Neural progenitor cell (in vitro differentiated cells): ENCODE measurements around the gene ZFYVE21. TPM values are rescaled to one million over a fixed set of nuclear protein-coding genes. Genes with fewer than 3 reads are reported as not detected.

ENCODE experiments used
- DNase-seq: peaks from one replicate; pipeline ENCODE4 v3.0.0-alpha.2; 2016; ENCODE audit warnings: low spot score
- H2AFZ ChIP-seq: fragments of 200-600 bp; sonication (generic); replicated peaks from 2 replicates; pipeline ENCODE4 v1.6.1; 2016; ENCODE audit warnings: antibody characterized with exemption
- H3F3A ChIP-seq: fragments of 200-600 bp; sonication (generic); 2 replicates; pipeline ENCODE4 v1.6.1; 2016; ENCODE audit warnings: antibody characterized with exemption, low read depth
- H3K27ac ChIP-seq: fragments of 200-600 bp; sonication (generic); 2 replicates; pipeline ENCODE4 v1.5.1; 2016; ENCODE audit warnings: mild to moderate bottlenecking
- H3K27me3 ChIP-seq: fragments of 200-600 bp; sonication (generic); 2 replicates; pipeline ENCODE4 v1.6.1; 2016; ENCODE audit warnings: mild to moderate bottlenecking, moderate library complexity
- H3K36me3 ChIP-seq: fragments of 200-600 bp; sonication (generic); 2 replicates; pipeline ENCODE4 v1.5.1; 2016
- H3K4me1 ChIP-seq: fragments of 200-600 bp; sonication (generic); 2 replicates; pipeline ENCODE4 v1.6.1; 2016; ENCODE audit warnings: mixed run types
- H3K4me2 ChIP-seq: fragments of 200-600 bp; sonication (generic); 2 replicates; pipeline ENCODE4 v1.6.1; 2016
- H3K4me3 ChIP-seq: fragments of 200-600 bp; sonication (generic); 2 replicates; pipeline ENCODE4 v1.5.1; 2016
- H3K79me2 ChIP-seq: fragments of 200-600 bp; sonication (generic); 2 replicates; pipeline ENCODE4 v1.6.1; 2016; ENCODE audit warnings: low read depth
- H3K9ac ChIP-seq: fragments of 200-600 bp; sonication (generic); 2 replicates; pipeline ENCODE4 v1.6.1; 2016
- H3K9me3 ChIP-seq: fragments of 200-600 bp; sonication (generic); 2 replicates; pipeline ENCODE4 v1.5.1; 2016; ENCODE audit warnings: low read depth
- H4K20me1 ChIP-seq: fragments of 200-600 bp; sonication (generic); 2 replicates; pipeline ENCODE4 v1.6.1; 2016; ENCODE audit warnings: low read depth
- H3K27ac Mint-ChIP-seq: 3 replicates; pipeline ENCODE4 v1.8.0; 2021; ENCODE audit warnings: mixed read lengths
- H3K27me3 Mint-ChIP-seq: 2 replicates; pipeline ENCODE4 v1.8.0; 2022; ENCODE audit warnings: low read depth, mild to moderate bottlenecking, inconsistent platforms, moderate library complexity, mixed read lengths; ENCODE audit not compliant: insufficient read depth
- H3K36me3 Mint-ChIP-seq: 3 replicates; pipeline ENCODE4 v1.8.0; 2021; ENCODE audit warnings: mixed read lengths
- H3K4me1 Mint-ChIP-seq: 3 replicates; pipeline ENCODE4 v1.8.0; 2021; ENCODE audit warnings: mixed read lengths
- H3K4me3 Mint-ChIP-seq: 3 replicates; pipeline ENCODE4 v1.8.0; 2021; ENCODE audit warnings: mild to moderate bottlenecking, moderate library complexity, mixed read lengths
- H3K9me3 Mint-ChIP-seq: 3 replicates; pipeline ENCODE4 v1.8.0; 2020; ENCODE audit warnings: mixed read lengths
- EZH2 ChIP-seq: fragments of 200-600 bp; sonication (generic); IDR thresholded peaks from 2 replicates; pipeline ENCODE4 v1.6.1; 2017; ENCODE audit warnings: antibody characterized with exemption, mild to moderate bottlenecking, moderate library complexity
- EZH2phosphoT487 ChIP-seq: fragments of 200-600 bp; sonication (generic); IDR thresholded peaks from 2 replicates; pipeline ENCODE4 v1.6.1; 2017; ENCODE audit warnings: antibody characterized with exemption
- total RNA-seq: library from RNA; depleted of rRNA; stranded (reverse); fragments of >200 nt; gene quantifications from 2 replicates; pipeline ENCODE4 v1.2.3, GENCODE V29; 2015; ENCODE audit warnings: low replicate concordance
- TF ChIP-seq, protein P1 (sequence below): fragments of 200-600 bp; sonication (generic); IDR thresholded peaks from 2 replicates; pipeline ENCODE4 v1.5.1; 2017; ENCODE audit warnings: antibody characterized with exemption, mild to moderate bottlenecking

The ZFYVE21 gene
- total RNA-seq, 1 donor from 2014 or later = 46.2 TPM

DNA sequence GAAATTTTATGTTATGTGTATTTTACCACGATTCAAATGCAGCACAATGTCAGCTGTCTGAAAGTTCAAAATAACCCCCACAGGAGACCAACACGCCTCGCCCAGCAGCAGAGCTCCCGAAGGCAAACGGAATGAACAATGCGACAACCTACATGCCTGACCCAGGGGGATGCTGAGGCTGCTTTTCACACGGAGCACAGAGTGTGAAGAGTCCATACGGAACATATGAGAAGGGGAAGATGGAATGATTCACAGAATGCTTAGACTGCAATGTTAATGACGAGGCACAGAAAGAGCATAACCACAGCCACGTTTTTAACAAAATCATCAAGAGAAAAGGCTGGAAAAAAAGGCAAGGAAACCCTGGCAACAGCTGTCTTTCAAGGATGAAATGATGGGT is 22.6 kb downstream of the ZFYVE21 start:
- H3K4me1 ChIP-seq = peaks cover 5% of the 10 kb centered on the region
- no peaks in the 10 kb centered on the region for H3F3A ChIP-seq
- H3K4me2 ChIP-seq = no peak overlapping the region
- no peak overlapping the region for H3K4me3 ChIP-seq
- no peak overlapping the region for H3K9ac ChIP-seq
- no peaks in the 10 kb centered on the region for H3K36me3 ChIP-seq
- no peak overlapping the region for H2AFZ ChIP-seq
- no peak for DNase-seq
- H3K9me3 ChIP-seq = no peaks in the 10 kb centered on the region
- Mint-ChIP-seq H3K27me3 (peaks cover 4% of the 10 kb centered on the region), H3K27ac (peak overlapping the region; percentile 81), H3K4me3 (peak overlapping the region; percentile 21), H3K9me3 (no peaks in the 10 kb centered on the region), H3K36me3 (peaks cover 15% of the 10 kb centered on the region), H3K4me1 (peaks cover 4% of the 10 kb centered on the region)
- H4K20me1 ChIP-seq = peaks cover 5% of the 10 kb centered on the region
- H3K27ac ChIP-seq = no peak overlapping the region
- no peak for TF ChIP-seq EZH2
- no peak for TF ChIP-seq EZH2phosphoT487
- TF ChIP-seq, protein P1, sequence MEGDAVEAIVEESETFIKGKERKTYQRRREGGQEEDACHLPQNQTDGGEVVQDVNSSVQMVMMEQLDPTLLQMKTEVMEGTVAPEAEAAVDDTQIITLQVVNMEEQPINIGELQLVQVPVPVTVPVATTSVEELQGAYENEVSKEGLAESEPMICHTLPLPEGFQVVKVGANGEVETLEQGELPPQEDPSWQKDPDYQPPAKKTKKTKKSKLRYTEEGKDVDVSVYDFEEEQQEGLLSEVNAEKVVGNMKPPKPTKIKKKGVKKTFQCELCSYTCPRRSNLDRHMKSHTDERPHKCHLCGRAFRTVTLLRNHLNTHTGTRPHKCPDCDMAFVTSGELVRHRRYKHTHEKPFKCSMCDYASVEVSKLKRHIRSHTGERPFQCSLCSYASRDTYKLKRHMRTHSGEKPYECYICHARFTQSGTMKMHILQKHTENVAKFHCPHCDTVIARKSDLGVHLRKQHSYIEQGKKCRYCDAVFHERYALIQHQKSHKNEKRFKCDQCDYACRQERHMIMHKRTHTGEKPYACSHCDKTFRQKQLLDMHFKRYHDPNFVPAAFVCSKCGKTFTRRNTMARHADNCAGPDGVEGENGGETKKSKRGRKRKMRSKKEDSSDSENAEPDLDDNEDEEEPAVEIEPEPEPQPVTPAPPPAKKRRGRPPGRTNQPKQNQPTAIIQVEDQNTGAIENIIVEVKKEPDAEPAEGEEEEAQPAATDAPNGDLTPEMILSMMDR = no peak
- H3K27me3 ChIP-seq = no peaks in the 10 kb centered on the region
- no peaks in the 10 kb centered on the region for H3K79me2 ChIP-seq

DNA sequence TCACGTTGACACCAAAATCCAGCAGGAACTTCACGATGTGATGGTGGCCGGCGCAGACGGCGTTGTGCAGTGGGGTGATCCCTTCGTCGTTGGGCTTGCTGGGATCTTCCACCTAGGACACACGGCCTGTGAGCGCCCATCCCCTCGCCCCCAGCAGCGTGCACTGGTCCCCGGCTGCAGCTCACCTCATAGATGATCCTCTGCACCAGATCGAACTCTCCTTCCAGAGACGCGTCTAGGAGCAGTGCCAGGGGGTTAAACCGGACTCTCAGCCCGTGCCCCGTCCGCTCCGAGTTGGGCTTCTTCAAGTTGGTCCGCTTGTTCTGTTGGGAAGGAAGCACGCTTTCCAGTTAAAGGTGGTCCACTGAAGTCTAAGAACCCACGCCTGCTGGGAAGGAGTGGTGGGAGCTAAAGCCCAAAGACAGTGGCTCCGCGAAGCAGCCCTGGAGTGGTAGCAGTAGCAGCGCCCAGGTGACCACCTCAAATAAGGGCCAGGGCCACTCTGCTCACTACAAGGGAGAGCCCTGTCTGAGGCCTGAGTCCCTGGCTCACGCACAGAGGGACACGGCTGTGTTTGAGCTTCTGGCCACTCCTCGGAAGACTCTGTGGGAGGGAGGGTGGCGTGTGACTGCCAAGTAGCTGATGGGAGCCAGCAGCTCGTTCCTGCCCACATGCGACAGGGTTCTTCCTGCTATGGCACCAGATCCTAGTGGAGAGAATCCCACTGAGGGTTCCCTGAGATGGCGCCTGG is 23.3 kb downstream of the ZFYVE21 start:
- Mint-ChIP-seq H3K4me3 (peak overlapping the region; percentile 21), H3K4me1 (peaks cover 4% of the 10 kb centered on the region), H3K27me3 (peaks cover 4% of the 10 kb centered on the region), H3K9me3 (no peaks in the 10 kb centered on the region), H3K36me3 (peaks cover 15% of the 10 kb centered on the region), H3K27ac (peak overlapping the region; percentile 81)
- no peak for TF ChIP-seq EZH2phosphoT487
- TF ChIP-seq EZH2 = no peak
- TF ChIP-seq, protein P1 = no peak
- H3K27ac ChIP-seq = no peak overlapping the region
- no peaks in the 10 kb centered on the region for H3K79me2 ChIP-seq
- H3K4me2 ChIP-seq = no peak overlapping the region
- no peak for DNase-seq
- H3K9ac ChIP-seq = no peak overlapping the region
- no peak overlapping the region for H3K4me3 ChIP-seq
- no peaks in the 10 kb centered on the region for H3K9me3 ChIP-seq
- H4K20me1 ChIP-seq = peaks cover 5% of the 10 kb centered on the region
- H2AFZ ChIP-seq = no peak overlapping the region
- no peaks in the 10 kb centered on the region for H3K36me3 ChIP-seq
- H3K27me3 ChIP-seq = no peaks in the 10 kb centered on the region
- peaks cover 5% of the 10 kb centered on the region for H3K4me1 ChIP-seq
- H3F3A ChIP-seq = no peaks in the 10 kb centered on the region

DNA sequence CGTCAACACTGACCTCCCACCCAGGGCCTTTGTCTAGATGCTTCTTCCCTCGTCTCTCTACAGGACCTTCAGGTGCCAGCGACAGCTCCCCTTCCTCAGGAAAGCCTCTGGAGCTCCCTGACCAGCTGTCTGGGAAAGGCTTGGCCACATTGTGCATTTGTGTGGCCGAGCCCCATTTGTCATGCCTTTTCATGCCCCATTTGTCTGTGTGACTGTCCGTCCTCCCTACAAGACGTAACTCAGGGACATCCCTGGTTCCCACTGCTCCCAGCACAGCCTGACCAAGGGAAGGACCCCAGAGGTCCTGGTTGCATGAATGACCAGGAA is 23.8 kb downstream of the ZFYVE21 start:
- Histone ChIP-seq H3K79me2 (no peaks in the 10 kb centered on the region), H3K4me1 (peaks cover 5% of the 10 kb centered on the region), H2AFZ (no peak overlapping the region), H3K4me2 (no peak overlapping the region), H3K27me3 (no peaks in the 10 kb centered on the region), H4K20me1 (peaks cover 5% of the 10 kb centered on the region), H3F3A (no peaks in the 10 kb centered on the region), H3K27ac (no peak overlapping the region), H3K9me3 (no peaks in the 10 kb centered on the region), H3K36me3 (no peaks in the 10 kb centered on the region), H3K9ac (no peak overlapping the region), H3K4me3 (no peak overlapping the region)
- TF ChIP-seq EZH2phosphoT487 (no peak), EZH2 (no peak)
- TF ChIP-seq, protein P1 = no peak
- Mint-ChIP-seq H3K4me1 (peaks cover 4% of the 10 kb centered on the region), H3K36me3 (peaks cover 15% of the 10 kb centered on the region), H3K9me3 (no peaks in the 10 kb centered on the region), H3K4me3 (no peak overlapping the region), H3K27ac (peak overlapping the region; percentile 72), H3K27me3 (peaks cover 4% of the 10 kb centered on the region)
- DNase-seq = no peak
